Amniotic stem cell (primary cell): ENCODE measurements around the gene DENND2D.

Experiments
- DNase-seq: peaks from one replicate; lab custom pipeline; 2025; lab: John Stamatoyannopoulos, UW

DENND2D gene

DNA sequence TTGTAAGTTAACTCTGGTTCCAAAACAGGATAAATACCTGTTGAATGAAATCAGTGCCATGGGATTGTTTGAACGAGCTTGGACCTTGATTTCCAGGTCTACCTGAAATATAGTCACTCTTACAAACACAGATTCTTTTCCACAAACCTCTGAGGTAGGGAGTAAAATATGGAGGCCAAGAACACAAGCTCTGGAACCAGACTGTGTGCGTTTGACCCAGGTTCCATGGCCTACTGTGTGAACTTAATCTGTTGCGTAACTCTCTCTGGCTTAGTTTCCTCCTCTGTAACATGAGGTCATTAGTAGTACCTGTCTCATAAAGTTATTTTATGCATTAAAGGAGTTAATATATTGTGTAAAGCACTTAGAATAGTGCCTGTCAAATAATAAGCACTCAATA lies 25.1 kb downstream of the DENND2D start:
- DNase-seq = no peak

DNA sequence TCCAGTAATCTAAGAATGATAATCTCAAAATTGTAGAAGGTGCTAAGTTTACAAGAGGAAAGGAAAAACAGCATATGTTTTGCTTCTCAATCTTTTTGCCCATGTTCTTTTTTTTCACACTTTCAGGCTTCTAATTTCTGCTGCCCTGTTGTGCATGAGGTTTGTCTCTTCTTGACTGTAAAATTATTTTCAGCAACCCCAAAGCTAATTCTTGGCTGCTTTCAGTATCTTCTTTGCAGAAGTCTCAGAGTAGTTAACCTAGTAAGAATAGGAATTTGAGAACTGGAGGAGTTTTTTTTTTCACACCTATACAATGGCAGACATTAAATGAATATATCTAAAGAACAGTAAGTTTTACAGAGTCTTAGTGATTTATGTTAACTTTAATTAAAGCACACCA lies 26.4 kb downstream of the DENND2D start:
- DNase-seq = no peak

DNA sequence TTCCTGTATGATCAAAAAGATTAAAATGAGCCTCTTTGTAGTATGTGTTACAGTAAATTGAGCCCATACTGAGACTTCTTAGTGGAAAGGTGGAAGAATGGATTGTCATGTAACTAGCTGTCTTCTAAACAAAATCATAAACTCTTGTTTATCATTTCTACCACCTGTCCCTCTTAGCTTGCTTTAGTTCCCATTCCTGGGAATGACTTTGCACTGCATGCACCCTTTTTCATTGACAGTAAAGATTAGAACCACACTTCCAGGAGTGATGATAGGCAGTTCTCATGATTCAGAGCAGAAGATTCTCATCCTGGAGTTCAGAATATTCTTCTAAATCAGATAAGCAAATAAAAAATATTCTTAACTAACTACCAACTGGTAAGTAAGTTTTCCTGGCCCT lies 28.0 kb downstream of the DENND2D start:
- no peak for DNase-seq

DNA sequence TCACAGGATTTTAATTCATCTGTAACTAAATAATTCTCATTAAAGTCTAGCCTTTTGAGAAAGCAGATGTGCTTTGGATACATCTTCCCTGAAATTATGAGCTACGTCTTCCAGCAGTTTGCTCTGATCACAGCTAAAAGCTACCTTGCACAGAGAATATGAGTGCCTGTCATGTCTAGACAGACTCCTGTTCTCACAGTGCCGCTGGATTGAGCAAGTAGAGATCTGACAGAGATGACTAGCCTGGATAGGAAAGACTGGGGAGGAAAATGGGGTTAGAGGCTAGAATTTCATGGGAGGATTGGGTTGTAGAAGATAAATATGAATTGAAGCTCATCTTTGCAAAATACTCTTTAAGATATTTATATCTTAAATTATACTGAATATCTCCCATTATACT lies 36.3 kb downstream of the DENND2D start:
- no peak for DNase-seq

DNA sequence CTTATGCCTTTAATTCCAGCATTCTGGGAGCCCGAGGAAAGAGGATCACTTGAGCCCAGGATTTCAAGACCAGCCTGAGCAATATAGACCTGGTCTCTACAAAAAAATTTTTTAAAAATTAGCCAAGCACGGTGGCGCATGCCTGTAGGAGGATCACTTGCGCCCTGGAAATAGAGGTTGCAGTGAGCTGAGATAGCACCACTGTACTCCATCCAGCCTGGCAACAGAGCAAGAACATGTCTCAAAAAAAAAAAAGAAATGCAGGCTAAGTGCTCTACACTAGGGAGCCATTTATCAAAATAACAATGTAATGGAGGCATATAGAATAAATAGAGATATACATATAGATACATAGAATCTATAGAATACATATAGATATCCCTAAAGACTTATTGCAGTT lies 37.1 kb downstream of the DENND2D start:
- DNase-seq = no peak

DNA sequence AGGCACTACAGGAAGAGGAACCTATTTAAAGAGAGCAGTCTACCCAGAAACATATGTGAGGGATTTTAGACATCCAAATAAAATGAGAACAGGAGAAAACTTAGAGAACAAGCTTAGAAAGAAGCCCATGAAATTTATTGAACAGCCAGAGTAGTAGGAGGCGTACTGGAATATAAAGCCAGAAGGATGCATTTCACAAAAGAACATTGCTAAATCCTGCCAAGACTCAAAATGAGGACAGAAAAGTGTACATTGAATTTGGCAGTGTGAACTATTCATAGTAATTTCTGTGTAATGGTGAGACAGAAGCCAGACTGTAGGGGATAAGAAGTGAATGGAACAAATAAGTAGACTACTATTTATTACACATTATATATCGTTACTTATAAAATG lies 38.0 kb downstream of the DENND2D start:
- DNase-seq = no peak

DNA sequence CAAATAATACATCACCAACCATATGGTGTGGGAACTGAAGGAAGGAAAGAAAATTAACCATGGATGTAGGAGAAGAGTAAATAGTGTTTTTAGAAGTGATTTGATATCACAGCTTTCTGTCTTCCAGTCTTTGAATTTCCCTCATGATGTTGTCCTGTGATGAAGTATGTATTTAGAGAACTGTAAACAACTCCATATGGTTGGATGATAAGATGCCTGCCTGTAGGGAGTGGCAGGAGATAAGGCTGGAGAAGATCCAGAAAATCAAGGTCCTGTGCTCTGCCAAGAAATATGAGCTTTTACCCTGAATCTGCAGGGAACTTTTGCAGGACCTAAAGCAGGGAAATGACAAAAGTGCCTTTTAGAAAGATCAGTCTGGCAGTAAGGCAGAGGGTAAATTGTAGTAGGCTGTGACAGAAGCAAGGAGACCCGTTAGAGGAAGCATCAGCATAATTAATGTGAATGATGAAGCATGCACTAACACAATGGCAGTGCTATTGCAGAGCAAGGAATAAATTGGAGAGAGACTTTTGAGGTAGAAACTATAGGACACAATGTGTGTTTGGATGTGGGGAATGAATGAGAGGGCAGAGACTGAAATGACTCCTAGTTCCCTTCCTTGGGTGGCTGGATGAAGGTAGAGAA lies 38.5 kb downstream of the DENND2D start:
- DNase-seq = no peak

DNA sequence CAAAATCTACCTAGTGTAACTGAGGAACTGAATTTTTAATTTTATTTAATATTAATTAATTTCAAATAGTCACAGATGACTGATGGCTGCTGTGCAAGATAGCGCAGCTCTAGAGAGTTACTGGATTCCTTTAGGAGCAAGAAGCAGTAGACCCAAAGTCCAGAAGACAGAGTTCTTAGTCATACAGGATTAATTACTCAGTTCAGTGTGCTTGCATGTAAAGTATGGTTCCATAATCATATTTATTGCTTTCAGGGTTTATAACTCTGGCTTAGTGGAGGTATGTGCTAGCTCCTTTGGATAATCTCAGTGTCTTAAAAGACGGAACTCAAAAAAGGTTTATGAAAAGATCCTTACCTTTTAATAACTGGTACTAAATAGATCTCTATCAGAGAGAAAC lies 43.0 kb downstream of the DENND2D start:
- DNase-seq = no peak

DNA sequence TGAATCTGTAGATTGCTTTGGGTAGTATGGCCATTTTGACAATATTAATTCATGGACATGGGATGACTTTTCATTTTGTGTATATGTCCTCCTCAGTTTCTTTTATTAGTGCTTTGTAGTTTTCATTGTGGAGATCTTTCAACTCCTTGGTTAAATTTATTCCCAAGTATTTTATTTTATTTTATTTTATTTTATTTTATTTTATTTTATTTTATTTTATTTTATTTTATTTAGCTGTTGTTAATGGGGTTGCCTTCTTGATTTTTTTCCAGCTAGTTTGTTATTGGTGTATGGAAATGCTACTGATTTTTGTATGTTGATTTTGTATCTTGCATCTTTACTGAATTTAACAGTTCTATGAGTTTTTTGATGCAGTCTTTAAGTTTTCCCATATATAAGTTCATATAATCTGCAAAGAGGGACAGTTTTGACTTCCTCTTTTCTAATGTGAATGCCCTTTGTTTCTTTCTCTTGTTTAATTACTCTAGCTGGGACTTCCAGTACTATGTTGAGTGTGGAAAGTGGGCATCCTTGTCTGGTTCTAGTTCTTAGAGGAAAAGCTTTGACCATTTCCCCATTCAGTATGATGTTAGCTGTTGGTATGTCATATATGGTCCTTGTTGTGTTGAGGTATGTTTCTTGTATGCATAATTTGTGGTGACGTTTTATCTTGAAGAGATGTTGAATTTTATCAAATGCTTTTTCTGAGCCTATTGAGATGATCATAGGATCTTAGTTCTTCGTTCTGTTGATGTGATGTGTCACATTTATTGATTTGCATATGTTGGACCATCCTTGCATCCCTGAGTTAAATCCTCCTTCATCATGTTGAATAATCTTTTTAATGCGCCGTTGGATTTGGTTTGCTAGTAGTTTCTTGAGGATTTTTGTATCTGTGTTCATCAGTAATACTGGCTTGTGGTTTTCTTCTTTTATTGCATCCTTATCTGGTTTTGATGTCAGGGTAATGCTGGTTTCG lies 46.1 kb downstream of the DENND2D start:
- no peak for DNase-seq

DNA sequence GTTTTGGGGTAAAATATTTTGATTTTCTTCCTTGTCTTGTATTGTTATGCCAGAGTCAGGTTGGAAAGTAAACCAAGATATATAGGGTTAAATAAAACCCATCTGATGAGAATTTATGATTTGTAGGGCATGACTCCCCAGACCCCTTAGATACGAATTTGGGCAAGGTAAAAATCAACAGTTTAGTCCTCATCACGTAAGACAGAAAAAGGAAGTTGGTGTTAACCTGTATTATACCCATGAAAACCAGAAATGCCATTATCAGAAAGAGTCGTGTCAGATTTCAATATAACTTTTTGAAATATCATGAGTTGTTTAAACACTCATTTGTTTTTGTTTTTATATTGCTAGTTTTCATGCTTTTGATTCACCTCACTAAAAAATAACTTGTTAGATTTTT lies 48.6 kb downstream of the DENND2D start:
- DNase-seq = no peak

DNA sequence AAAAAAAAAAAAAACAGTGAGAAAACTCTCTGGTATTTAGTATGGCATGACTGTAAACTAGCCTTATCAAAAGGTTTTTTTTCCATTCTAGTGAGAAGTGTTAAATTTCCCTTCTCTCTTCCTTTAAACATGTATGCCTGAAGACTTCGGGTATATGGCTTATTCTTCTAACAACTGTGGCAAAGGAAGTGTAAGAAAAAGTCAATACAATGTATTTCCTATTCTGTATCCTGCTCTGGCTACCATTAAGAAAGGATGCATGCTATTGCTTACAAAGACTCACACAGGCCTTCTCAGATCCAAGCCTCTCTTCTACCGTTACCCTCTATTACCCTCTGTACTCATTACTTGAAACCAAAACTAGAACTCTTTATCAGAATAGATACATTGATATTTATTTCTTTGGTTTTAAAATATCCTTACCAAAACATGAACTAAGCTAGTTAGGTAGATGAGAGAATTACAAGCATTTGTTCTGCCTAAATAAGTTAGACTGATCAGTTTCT lies 52.0 kb downstream of the DENND2D start:
- no peak for DNase-seq

DNA sequence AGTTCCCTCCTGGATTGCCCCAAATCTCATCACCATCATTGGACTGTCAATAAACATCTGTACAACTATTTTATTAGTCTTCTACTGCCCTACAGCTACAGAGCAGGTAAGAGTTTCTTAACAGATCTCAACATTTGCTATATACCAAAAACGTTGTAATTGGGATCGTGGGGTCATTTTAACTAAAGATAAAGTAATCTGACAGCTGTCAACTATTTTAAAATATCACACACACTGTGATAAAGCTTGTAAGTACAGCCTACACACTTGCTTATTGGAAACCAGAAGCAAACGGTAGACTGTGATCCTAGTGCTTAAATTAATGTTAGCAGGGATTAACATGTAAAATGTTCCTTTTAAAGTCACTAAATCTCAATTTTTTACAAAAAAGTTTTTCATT lies 52.5 kb downstream of the DENND2D start:
- no peak for DNase-seq

DNA sequence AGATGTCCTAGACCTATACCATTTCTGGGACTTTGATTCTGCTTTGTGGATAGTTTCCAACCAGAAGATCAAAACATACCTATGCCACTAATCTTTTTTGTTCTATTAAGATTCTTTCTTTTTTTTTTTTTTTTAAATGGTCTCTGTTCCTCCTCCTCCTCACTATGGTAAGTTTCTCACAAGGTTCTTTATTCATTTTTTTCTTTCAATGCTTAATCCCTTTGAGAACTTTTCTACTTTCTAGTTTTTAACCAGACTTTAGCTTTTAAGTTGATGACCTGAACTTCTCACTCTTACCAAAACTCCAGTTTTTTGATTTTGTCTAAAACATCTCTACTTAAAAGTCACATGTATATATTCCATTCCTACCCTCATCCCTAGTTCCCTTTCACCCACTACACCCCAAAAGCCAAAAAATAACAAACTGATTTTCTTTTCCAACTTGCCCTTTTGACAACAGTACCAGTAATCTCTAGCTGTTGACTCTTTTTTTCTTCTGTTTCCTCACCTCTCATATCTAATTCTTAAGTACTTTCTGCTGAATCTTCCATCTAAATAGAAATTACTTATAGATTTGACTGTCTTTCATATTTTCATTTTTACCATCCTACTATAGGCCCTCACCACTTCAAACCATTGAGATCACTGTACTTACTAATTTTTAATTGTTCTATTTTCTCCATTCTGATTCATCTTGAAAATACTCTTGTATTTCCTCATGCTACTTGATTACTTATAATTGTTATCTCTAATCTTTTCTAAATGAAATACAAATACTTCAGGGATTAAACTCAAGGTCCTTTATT lies 54.3 kb downstream of the DENND2D start:
- no peak for DNase-seq

DNA sequence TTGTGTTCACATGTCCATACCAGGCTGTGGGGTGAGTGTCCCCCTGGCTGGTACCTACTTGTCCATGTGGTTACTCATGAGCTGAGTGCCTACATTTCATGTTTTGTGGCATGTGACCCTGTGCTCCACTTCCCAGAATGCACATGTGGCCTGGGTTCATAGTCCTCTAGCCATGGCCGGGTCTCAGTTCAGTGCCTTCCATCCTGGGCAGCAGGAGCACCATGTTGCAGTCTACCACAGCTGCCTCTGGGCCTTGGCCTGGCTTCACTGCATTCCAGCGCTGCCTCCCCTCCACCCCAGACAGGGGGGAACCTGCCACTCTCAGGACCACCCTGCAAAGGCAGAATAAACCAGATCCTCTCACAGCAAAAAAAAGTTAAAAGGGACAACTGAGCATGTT lies 54.9 kb downstream of the DENND2D start:
- DNase-seq = no peak

DNA sequence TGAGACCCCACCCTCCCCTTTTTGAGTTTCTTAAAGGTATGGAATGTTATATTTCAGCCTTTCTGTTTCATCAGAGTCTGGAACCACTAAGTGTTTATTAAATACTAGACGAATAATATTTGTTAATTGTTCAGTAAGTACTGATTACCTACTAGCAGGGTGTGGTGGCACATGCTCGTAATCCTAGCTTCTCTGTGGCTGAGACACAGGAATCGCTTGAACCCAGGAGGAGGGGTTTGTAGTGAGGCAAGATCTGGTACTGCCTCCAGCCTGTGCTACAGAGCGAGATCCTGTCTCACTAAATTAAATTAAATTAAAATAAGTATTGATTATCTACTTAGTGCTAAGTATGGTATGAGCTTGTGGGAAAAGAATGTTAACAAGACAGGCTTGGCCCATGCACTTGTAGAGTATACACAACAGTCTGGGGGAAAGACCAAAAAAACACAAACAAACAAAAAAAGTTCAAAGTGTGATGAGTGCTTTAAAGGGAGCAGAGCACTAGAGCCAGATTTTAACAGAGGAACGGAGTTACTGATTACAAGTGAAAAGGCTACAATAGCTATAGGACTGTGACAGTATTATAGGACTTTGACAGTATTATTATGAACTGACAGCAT lies 58.0 kb downstream of the DENND2D start:
- no peak for DNase-seq

DNA sequence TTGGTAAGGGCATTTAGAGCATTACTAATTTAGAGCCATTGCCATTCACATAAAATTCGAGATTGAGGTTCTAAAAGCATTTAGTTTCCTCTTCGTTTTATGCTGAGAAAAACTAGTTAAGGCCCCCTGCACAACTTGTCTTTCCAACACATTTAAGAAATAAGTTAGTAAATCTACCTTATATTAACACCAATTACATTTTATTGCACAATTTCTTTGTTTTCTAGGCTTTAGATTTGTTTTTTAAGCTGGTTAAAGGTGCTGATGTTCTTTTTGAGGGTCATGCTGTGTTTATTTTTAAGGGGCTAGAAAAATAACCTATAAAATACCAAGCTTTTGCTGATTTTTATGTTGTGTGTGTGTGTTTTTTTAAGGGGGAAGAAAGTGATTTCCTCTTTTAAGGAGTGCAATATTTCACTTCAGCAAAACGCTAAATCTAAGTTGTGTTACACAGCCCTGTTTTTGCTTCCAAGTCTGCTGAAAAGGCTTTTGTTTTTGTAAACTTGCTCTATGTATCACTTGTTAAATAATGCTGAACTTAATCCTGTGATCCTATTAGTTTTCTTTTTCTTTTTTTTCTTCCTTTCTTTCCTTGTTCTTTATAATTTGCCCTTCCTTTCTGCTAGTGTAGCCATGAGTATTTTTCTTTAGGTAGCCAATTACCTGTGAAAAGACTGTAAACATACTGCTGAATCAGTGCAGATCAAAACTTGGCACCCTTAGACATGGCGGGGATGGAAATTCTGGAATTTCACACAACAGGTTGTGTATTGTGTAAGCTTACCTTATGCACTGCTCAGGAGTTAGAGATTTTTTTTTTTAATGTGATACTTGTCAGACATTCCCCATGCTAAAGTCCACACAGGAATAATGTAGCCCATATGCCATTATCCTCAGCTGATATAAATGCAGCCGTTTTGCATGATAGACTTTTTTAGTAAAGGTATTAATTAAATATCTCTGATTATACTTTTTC lies 58.9 kb downstream of the DENND2D start:
- no peak for DNase-seq

DNA sequence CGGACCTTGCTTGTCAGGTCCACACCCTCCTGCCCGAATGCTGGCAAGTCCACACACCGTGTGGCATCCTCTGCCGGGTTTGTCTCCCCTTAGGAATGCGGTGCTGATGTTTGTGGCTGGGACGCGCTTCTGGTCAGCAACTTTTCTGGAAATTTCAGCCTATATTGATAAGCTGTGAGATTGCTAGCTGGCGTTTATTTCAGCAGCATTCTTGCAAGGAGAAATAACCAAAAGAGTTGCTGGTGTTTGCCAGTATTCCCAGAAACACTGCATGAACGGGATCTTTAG lies 59.8 kb downstream of the DENND2D start:
- peak; percentile 40 for DNase-seq

DNA sequence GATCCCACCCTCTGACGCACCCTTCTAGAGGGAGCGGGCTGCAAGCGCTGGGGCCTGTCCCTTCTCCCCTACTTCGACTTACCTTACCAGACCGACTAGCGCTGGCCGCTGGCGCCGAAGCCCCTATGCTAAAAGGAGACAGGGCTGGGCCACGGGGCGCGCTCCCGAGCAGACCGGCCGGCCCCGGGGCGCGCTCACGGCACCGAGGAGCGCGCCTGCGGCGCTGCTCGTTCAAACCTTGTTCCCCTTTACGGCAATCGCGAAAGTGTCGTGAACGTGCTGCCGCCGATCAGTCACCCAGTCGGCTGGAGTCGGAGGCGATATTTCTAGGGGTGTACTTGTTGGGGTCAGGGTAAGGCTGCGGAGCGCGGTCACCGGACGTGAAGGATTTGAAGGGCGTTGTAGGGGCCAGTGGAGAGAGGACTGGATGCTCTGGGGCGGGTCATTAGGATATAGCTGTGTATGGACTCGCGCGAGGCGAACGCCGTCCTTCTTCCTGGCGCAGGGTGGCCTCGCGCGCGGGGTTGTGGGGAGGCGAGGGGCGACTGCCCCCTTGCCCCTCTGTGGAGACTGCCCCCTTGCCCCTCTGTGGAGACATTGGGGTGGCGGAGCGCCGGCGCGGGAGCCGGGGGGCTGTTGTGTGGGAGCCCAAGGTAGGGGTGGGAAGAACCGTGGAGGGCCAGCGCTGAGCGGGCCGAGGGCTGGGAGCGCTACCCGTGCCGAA lies 60.3 kb downstream of the DENND2D start, which contains the start of the genes CEPT1 and DRAM2:
Gene CEPT1 (plus strand): TSS at position 268 of the 724 bp plus-strand sequence. CDS start 7,492 bp downstream, outside the sequence.
Gene DRAM2 (minus strand): TSS at position 138 of the 724 bp plus-strand sequence. CDS start 8,539 bp downstream, outside the sequence.
- DNase-seq = peak; percentile 87

DNA sequence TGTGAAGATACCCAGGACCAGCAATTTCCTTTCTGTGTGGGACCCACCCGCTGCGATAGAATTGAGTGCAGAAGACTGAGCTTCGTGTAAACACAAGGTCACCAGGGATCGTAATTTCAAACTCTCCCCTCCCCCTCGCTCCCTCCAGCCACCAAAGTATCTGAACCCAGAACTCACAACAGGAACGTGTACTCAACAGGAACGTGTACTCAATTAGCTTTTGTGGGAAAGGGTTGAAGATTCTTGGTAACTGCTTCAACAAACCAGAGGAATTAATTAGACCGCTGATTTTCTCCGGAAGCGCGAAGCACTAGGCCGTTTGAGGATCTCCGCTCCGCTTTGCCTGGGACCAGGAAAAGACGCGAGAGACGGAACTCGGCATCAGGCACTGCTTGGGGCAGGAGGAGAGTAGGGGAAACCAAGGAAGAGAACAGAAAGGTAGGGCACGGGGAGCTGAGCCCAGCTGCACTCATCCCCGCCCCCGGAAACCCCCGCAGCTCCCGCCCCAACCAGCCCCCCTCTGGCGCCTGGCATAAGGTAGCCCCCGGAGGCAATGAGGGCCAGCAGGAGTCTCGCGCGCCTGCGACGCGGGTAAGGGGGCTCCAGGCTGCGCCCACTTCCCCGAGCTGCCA lies 61.0 kb downstream of the DENND2D start:
- DNase-seq = no peak
